Effector memory CD4-positive, alpha-beta T cell (primary cell): ENCODE measurements around the gene RBMS1.

ENCODE experiments used
- DNase-seq, 3 donors: peaks; one replicate each; pipeline ENCODE4 v3.0.0-alpha.2; 2020
- H3K27ac ChIP-seq: 2 replicates; pipeline ENCODE4 v1.7.0; 2013; ENCODE audit warnings: mild to moderate bottlenecking, low read length, moderate library complexity; ENCODE audit not compliant: insufficient read depth, poor library complexity, severe bottlenecking
- H3K27me3 ChIP-seq: replicated peaks from 2 replicates; pipeline ENCODE4 v1.7.0; 2013; ENCODE audit warnings: mild to moderate bottlenecking, low read length; ENCODE audit not compliant: insufficient read depth, control insufficient read depth, poor library complexity, severe bottlenecking
- H3K36me3 ChIP-seq: 2 replicates; pipeline ENCODE4 v1.7.0; 2013; ENCODE audit warnings: mild to moderate bottlenecking, low read length, moderate library complexity; ENCODE audit not compliant: control insufficient read depth, insufficient read depth
- H3K4me1 ChIP-seq: 2 replicates; pipeline ENCODE4 v1.7.0; 2013; ENCODE audit warnings: low read length, mild to moderate bottlenecking; ENCODE audit not compliant: control insufficient read depth, insufficient read depth, poor library complexity, severe bottlenecking
- H3K4me3 ChIP-seq: 2 replicates; pipeline ENCODE4 v1.7.0; 2013; ENCODE audit warnings: low read length, low read depth, mild to moderate bottlenecking; ENCODE audit not compliant: insufficient read depth, poor library complexity, severe bottlenecking
- H3K9me3 ChIP-seq: 2 replicates; pipeline ENCODE4 v1.7.0; 2013; ENCODE audit warnings: mild to moderate bottlenecking, low read length, moderate library complexity; ENCODE audit not compliant: control insufficient read depth

RBMS1 gene

GRCh38 chr2:160229591-160229990 is 264.0 kb downstream of the RBMS1 start:
- no peak for DNase-seq
- Histone ChIP-seq H3K36me3 (no peaks in the 10 kb centered on the region), H3K4me3 (no peak overlapping the region), H3K27ac (no peak overlapping the region), H3K27me3 (no peaks in the 10 kb centered on the region), H3K9me3 (no peaks in the 10 kb centered on the region), H3K4me1 (no peaks in the 10 kb centered on the region)

GRCh38 chr2:160228141-160228917 is 265.3 kb downstream of the RBMS1 start:
- H3K9me3 ChIP-seq = no peaks in the 10 kb centered on the region
- H3K36me3 ChIP-seq = no peaks in the 10 kb centered on the region
- no peak overlapping the region for H3K27ac ChIP-seq
- H3K4me1 ChIP-seq = no peaks in the 10 kb centered on the region
- H3K27me3 ChIP-seq = no peaks in the 10 kb centered on the region
- DNase-seq = no peak
- no peak overlapping the region for H3K4me3 ChIP-seq

DNA sequence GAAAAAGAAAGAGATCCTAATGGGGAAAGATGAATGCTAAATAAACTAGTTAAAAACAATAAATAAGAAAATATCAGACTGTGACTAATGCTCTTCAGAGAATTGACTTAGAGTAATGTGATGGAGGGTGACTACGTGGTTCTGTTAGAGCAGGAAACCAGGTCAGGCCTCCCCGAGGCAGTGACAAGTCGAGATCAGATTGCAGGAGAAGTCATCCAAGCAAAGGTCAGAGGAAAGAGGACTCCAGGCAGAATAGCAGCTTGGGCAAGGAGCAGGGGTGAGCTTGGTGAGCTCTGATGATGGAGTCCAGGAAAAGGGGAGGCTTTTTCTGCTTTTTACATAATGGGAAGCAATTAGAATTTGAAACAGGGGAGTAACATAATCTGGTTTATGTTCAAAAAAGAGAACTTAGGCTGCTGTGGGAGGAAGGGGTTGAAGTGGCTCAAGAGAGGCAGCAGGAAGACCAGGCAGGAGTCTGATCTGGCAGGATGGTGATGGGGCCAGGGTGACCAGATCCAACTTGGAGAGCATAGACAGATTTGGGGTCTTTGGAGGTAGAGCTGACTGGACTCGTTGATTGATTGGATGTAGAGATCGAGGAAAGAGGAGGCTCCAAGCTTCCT is 266.2 kb downstream of the RBMS1 start:
- DNase-seq = no peak
- Histone ChIP-seq H3K4me3 (no peak overlapping the region), H3K9me3 (no peaks in the 10 kb centered on the region), H3K36me3 (no peaks in the 10 kb centered on the region), H3K4me1 (no peaks in the 10 kb centered on the region), H3K27me3 (no peaks in the 10 kb centered on the region), H3K27ac (no peak overlapping the region)

- Histone ChIP-seq H3K27ac (no peak overlapping the region), H3K4me1 (no peaks in the 10 kb centered on the region), H3K9me3 (no peaks in the 10 kb centered on the region), H3K36me3 (no peaks in the 10 kb centered on the region), H3K27me3 (no peaks in the 10 kb centered on the region), H3K4me3 (no peak overlapping the region)
- no peak for DNase-seq
Observed at GRCh38 chr2:160226367-160226766, 267.2 kb downstream of the RBMS1 start.

DNA sequence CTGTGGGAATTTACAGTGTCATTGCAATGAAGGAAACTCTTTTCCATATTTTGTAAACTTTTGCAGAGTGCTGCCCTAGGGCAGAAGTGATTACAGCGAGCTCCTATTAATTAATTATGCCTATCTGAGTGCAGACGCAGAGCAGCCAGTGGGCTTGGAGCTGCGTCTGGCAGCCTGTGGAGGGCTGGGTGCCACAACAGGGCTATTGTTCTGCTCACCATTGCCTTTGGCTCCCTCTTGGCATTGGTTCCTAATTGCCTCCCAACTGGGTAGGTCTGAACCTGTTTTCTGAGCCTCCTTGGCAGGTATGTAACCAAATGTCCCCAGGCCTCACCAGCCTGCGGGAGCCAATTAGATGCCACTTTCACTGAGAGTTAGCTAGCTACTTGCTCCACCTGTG is 267.9 kb downstream of the RBMS1 start:
- Histone ChIP-seq H3K27ac (no peak overlapping the region), H3K4me1 (no peaks in the 10 kb centered on the region), H3K36me3 (no peaks in the 10 kb centered on the region), H3K27me3 (no peaks in the 10 kb centered on the region), H3K9me3 (no peaks in the 10 kb centered on the region), H3K4me3 (no peak overlapping the region)
- DNase-seq = no peak

DNA sequence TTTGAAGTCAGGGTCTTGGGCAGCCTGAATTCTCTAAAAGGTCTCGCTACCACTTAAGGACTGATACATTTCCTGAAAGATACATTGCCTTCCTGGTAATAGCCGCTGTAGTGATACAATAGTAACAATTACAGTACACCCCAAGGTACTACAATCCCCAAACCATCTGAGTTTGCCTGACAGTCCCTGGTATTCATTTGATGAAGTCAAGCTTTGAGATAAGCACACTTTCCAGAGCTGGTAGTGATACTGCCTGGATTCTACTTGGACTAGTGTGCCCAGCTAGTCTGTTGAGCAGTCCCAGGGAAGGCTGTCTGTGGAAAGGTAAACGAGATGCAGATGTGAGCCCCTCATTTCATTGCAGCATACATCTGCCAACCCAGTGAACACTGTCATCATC is 269.1 kb downstream of the RBMS1 start:
- Histone ChIP-seq H3K4me1 (no peaks in the 10 kb centered on the region), H3K36me3 (no peaks in the 10 kb centered on the region), H3K4me3 (peak overlapping the region; percentile 2), H3K27me3 (no peaks in the 10 kb centered on the region), H3K27ac (no peak overlapping the region), H3K9me3 (no peaks in the 10 kb centered on the region)
- no peak for DNase-seq

GRCh38 chr2:160224060-160224459 is 269.5 kb downstream of the RBMS1 start:
- Histone ChIP-seq H3K27me3 (no peaks in the 10 kb centered on the region), H3K27ac (no peak overlapping the region), H3K4me1 (no peaks in the 10 kb centered on the region), H3K4me3 (peak overlapping the region; percentile 2), H3K9me3 (no peaks in the 10 kb centered on the region), H3K36me3 (no peaks in the 10 kb centered on the region)
- no peak for DNase-seq

DNA sequence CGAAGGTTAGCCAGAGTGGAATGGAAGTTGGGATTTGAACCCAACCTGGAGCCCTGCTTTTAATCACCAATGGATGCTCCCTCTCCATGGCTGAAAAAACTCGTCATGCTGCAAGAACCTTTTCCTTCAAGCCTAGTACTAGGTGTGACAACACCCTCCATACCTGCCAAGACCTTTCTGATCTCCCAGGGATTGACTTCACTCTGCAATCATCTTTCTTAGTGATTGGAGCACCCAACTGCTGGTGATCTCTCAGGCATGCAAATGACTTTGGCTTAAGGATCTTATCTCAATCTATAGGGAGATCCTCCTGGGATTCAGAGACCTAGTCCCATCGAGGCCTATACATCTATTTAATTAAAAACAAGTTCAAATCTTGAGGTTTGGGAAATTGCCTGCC is 270.0 kb downstream of the RBMS1 start:
- DNase-seq = no peak
- Histone ChIP-seq H3K27ac (no peak overlapping the region), H3K27me3 (no peaks in the 10 kb centered on the region), H3K4me3 (no peak overlapping the region), H3K4me1 (no peaks in the 10 kb centered on the region), H3K9me3 (no peaks in the 10 kb centered on the region), H3K36me3 (no peaks in the 10 kb centered on the region)

DNA sequence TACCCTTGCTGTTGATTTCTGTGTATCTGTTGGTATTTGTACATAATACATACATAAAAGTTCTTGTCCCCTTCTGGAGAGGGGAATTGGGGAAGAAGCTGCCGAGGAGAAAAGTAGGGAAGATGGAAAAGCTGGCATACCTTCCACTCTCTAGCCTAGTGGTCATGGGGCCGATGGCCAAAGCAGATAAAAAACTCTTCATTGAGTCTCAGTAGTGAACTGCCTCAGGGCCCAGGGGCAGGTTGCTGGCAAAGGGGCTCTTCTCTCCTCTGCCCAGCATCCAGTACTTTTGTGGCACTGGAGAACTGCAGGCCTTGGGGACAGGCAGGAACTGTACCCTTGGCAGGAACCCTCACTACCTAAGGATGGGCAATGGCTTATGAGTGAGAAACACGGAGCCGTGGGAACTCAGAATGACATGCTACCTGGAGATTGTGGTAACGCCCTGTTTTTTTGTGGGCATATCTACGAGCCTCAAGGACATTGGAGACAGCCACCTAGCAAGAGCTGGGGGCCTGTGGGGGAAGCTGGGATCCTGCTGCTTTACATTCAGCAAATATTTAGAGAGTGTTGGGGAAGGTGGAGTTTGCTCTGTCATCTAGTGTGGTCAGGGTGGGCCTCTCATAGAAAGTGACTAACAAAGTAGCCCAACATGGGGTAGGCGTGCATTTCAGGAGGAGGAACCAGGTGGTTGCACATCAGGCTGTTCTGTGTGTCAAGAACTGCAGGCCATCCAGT is 270.9 kb downstream of the RBMS1 start:
- no peak overlapping the region for H3K27ac ChIP-seq
- no peak overlapping the region for H3K4me3 ChIP-seq
- no peaks in the 10 kb centered on the region for H3K4me1 ChIP-seq
- H3K27me3 ChIP-seq = no peaks in the 10 kb centered on the region
- H3K9me3 ChIP-seq = no peaks in the 10 kb centered on the region
- no peaks in the 10 kb centered on the region for H3K36me3 ChIP-seq
- DNase-seq = no peak
